Activated B cell treated with CpG ODN at 0.5 μM for 24 hours (primary cell): ENCODE results near the gene GRHPR. TPM values are rescaled to one million over a fixed set of nuclear protein-coding genes. Genes with fewer than 3 reads are reported as not detected.
"Not testable (repeated sequence)": the region's sequence is repeated elsewhere in the genome, so short reads cannot be mapped to it uniquely, and the experiment has no call there.

Experiments used
- ATAC-seq: fragments of 200-7000 bp; cut with Tn5 transposase; one replicate; pipeline ENCODE4 v1.10.0; 2021; ENCODE audit warnings: low read depth, mild to moderate bottlenecking, moderate library complexity
- CTCF ChIA-PET: fragments of 350-600 bp; sonication (Branson Sonifier 250); formaldehyde crosslinking; loops from one replicate; lab custom pipeline; 2021; ENCODE audit warnings: antibody characterized with exemption; lab: Charles Lee
- POLR2A ChIA-PET: fragments of 350-600 bp; sonication (Branson Sonifier 250); formaldehyde crosslinking; loops from one replicate; lab custom pipeline; 2021; ENCODE audit warnings: antibody characterized with exemption; lab: Charles Lee
- DNase-seq: peaks from one replicate; pipeline ENCODE4 v3.0.0; 2022
- H3K27ac Mint-ChIP-seq: one replicate; pipeline ENCODE4 v1.8.0; 2020; ENCODE audit warnings: mixed read lengths
- H3K27me3 Mint-ChIP-seq: one replicate; pipeline ENCODE4 v1.8.0; 2021; ENCODE audit warnings: mixed read lengths
- H3K36me3 Mint-ChIP-seq: one replicate; pipeline ENCODE4 v1.8.0; 2021; ENCODE audit warnings: low read depth, mixed read lengths
- H3K4me1 Mint-ChIP-seq: one replicate; pipeline ENCODE4 v1.8.0; 2021; ENCODE audit warnings: mixed read lengths
- H3K4me3 Mint-ChIP-seq: one replicate; pipeline ENCODE4 v1.8.0; 2020; ENCODE audit warnings: mild to moderate bottlenecking, mixed read lengths
- H3K9me3 Mint-ChIP-seq: one replicate; pipeline ENCODE4 v1.8.0; 2020; ENCODE audit warnings: mixed read lengths
- intact Hi-C: fragments of 100-400 bp; cut with micrococcal nuclease; formaldehyde crosslinking; loops from one replicate; pipeline ENCODE4 v1.15.1; 2024
- total RNA-seq: library from RNA; stranded (reverse); gene quantifications from 2 replicates; pipeline ENCODE4 v1.2.3, GENCODE V29; 2022
- TF ChIP-seq, protein P1 (sequence below): fragments of 200-600 bp; IDR thresholded peaks from one replicate; pipeline ENCODE4 v1.8.0; 2022; ENCODE audit warnings: antibody characterized with exemption, mild to moderate bottlenecking

Gene GRHPR
- total RNA-seq, 1 donor from 2014 or later, result 315 TPM

DNA sequence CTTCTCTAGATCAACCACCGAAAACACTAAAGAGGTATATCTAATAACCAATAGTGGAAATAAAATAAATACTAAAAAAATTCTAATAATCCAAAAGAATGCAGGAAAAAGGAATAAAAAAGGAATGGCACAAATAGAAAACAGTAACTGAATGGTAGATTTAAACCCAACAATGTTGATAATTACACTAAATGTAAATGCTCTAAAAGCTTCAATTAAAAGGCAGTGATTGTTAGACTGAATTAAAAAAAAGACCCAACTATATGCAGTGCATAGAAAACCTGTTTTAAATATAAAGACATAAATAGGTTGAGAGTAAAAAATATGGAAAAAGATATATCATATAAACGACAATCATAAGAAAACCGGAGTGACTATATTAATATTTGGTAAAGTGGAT lies 51.9 kb downstream of the GRHPR start:
- Mint-ChIP-seq H3K4me1 (peaks cover 23% of the 10 kb centered on the region), H3K9me3 (peaks cover 3% of the 10 kb centered on the region), H3K4me3 (no peak overlapping the region), H3K36me3 (no peaks in the 10 kb centered on the region), H3K27me3 (no peaks in the 10 kb centered on the region), H3K27ac (no peak overlapping the region)
- ATAC-seq (no peak), DNase-seq (no peak)
- ChIA-PET POLR2A (no interaction called here), CTCF (no interaction called here)
- TF ChIP-seq, protein P1, sequence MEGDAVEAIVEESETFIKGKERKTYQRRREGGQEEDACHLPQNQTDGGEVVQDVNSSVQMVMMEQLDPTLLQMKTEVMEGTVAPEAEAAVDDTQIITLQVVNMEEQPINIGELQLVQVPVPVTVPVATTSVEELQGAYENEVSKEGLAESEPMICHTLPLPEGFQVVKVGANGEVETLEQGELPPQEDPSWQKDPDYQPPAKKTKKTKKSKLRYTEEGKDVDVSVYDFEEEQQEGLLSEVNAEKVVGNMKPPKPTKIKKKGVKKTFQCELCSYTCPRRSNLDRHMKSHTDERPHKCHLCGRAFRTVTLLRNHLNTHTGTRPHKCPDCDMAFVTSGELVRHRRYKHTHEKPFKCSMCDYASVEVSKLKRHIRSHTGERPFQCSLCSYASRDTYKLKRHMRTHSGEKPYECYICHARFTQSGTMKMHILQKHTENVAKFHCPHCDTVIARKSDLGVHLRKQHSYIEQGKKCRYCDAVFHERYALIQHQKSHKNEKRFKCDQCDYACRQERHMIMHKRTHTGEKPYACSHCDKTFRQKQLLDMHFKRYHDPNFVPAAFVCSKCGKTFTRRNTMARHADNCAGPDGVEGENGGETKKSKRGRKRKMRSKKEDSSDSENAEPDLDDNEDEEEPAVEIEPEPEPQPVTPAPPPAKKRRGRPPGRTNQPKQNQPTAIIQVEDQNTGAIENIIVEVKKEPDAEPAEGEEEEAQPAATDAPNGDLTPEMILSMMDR, result no peak
- intact Hi-C loops, result loop anchor here (2.0 kb wide), 1 partner anchor 24 kb away; no protein-coding TSS in a partner anchor

GRCh38 chr9:37476930-37477329 lies 54.4 kb downstream of the GRHPR start:
- ATAC-seq (no peak), DNase-seq (no peak)
- Mint-ChIP-seq H3K27me3 (no peaks in the 10 kb centered on the region), H3K27ac (no peak overlapping the region), H3K9me3 (peaks cover 3% of the 10 kb centered on the region), H3K36me3 (no peaks in the 10 kb centered on the region), H3K4me3 (no peak overlapping the region), H3K4me1 (peaks cover 19% of the 10 kb centered on the region)
- TF ChIP-seq, protein P1, result no peak
- intact Hi-C loops, result no loop called here
- CTCF ChIA-PET, result no interaction called here
- POLR2A ChIA-PET, result interaction anchor here (1.3 kb wide), 1 partner anchor 12 kb away, joined by 3 read pairs; the partner anchor contains the start of gene ZBTB5

- H3K27ac Mint-ChIP-seq, H3K9me3 Mint-ChIP-seq, H3K27me3 Mint-ChIP-seq, DNase-seq, intact Hi-C loops, H3K4me3 Mint-ChIP-seq, H3K36me3 Mint-ChIP-seq, ATAC-seq, CTCF ChIA-PET: not testable (repeated sequence)
- H3K4me1 Mint-ChIP-seq, result peaks cover 14% of the 10 kb centered on the region
- POLR2A ChIA-PET, result interaction anchor here (1.3 kb wide), 1 partner anchor 12 kb away, joined by 3 read pairs; the partner anchor contains the start of gene ZBTB5
These were observed 54.9 kb downstream of the GRHPR start for GRCh38 chr9:37477443-37477842.

GRCh38 chr9:37477987-37478619 lies 55.6 kb downstream of the GRHPR start:
- intact Hi-C loops, H3K36me3 Mint-ChIP-seq, H3K4me3 Mint-ChIP-seq, ATAC-seq, H3K27ac Mint-ChIP-seq, DNase-seq, H3K27me3 Mint-ChIP-seq, H3K9me3 Mint-ChIP-seq, POLR2A ChIA-PET, CTCF ChIA-PET: not testable (repeated sequence)
- peaks cover 13% of the 10 kb centered on the region for H3K4me1 Mint-ChIP-seq

GRCh38 chr9:37480759-37481158 lies 58.3 kb downstream of the GRHPR start:
- Mint-ChIP-seq H3K9me3 (no peaks in the 10 kb centered on the region), H3K27ac (no peak overlapping the region), H3K4me1 (peaks cover 22% of the 10 kb centered on the region), H3K27me3 (no peaks in the 10 kb centered on the region), H3K4me3 (no peak overlapping the region), H3K36me3 (no peaks in the 10 kb centered on the region)
- DNase-seq (no peak), ATAC-seq (no peak)
- intact Hi-C loops, result loop anchor here (5.0 to 10.0 kb wide), 4 partner anchors 304 to 716 kb away; partner anchors contain the start of gene EXOSC3
- TF ChIP-seq, protein P1, result no peak
- CTCF ChIA-PET, result interaction anchor here (1.3 to 2.1 kb wide), 2 partner anchors 27 to 99 kb away, joined by 3 to 4 read pairs; no protein-coding TSS in a partner anchor
- POLR2A ChIA-PET, result no interaction called here
